Right ventricle myocardium superior (tissue), 1 donor: Measurements from ENCODE around the gene B3GALT4. TPM values are rescaled to one million over a fixed set of nuclear protein-coding genes. Genes with fewer than 3 reads are reported as not detected.
A peak's percentile ranks its signal among the peaks of the same experiment; 100 is the strongest.

Experiments
- ATAC-seq: fragments of 200-7000 bp; cut with Tn5 transposase; one replicate; pipeline ENCODE4 v1.9.1; 2020; ENCODE audit warnings: mild to moderate bottlenecking; ENCODE audit not compliant: poor library complexity
- DNase-seq: peaks from one replicate; pipeline ENCODE4 v3.0.0-alpha.2; 2020
- intact Hi-C: fragments of 100-400 bp; cut with DNase I; formaldehyde crosslinking; loops from one replicate; pipeline ENCODE4 v1.11.2; 2022
- microRNA-seq: library from miRNA; unstranded; fragments of <30 nt; microRNA quantifications from one replicate; pipeline ENCODE4 v1.2.0, GENCODE V29; 2020
- total RNA-seq: library from RNA; stranded (reverse); fragmentation: NEBNext Ultra II Directional; extraction: Animal tissue kit (Norgen Biotek cat#: 25700); gene quantifications from one replicate; pipeline ENCODE4 v1.2.1, GENCODE V29; 2021
- donor health status: DM: no; HTN: yes; CAD: no; lungs with severe emphysema.

The B3GALT4 gene
- total RNA-seq, 1 donor from 2014 or later = 8.3 TPM

- DNase-seq (peak; percentile 79), ATAC-seq (no peak)
- intact Hi-C loops = no loop called here
Measured at GRCh38 chr6:33320315-33321181, 43.6 kb downstream of the B3GALT4 start.

DNA sequence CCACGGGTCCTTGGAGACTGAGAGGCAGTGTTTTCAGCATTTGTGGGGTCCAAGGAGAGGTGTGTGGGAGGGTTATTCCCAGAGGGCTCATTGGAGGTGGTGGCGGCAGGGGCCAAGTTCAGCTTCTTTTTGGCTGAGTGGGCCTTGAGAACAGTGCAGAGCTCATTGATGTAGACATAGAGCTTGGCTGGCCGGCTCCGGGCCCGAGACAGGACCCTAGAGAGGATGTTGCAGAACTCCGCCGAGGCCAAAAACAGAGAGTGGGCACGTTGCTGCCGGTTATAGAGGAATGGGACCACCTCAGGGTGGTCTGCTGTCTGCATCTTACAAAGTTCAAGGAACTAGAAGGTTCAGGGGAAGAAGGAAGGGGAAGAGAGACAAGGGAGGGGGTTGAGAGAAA lies 44.3 kb downstream of the B3GALT4 start:
- ATAC-seq (no peak), DNase-seq (no peak)
- intact Hi-C loops = no loop called here

DNA sequence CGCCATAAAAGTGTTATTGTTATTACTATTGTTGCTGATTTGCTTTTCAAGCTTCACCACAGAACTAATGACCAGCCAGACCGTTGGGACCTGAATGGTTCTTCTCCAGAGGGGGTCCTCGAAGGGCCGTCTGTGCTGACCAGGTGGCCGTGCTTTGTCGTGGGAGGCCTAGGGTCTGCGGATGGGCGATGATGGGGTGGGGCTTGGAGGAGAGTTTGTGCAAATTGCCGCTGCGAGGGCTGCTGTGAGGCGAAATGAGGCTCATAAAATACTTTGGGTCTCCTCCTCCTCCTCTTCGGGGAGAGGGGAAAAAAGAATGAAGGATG lies 46.7 kb downstream of the B3GALT4 start:
- ATAC-seq (no peak), DNase-seq (no peak)
- intact Hi-C loops = no loop called here

GRCh38 chr6:33324125-33324524 lies 47.2 kb downstream of the B3GALT4 start:
- ATAC-seq (no peak), DNase-seq (no peak)
- intact Hi-C loops = no loop called here

Small RNAs within 50 kb of the gene (microRNA-seq; reads per million reads assigned to microRNA genes)
- gene MIR6834 (not detected), gene MIR6873 (not detected)

Other genes starting within 250 kb of the B3GALT4 start
- 34.1 TPM for gene HLA-DPA1, start 203.5 kb upstream of the B3GALT4 start, total RNA-seq
- gene HLA-DPB1, start 201.1 kb upstream of the B3GALT4 start, total RNA-seq = 29.8 TPM
- gene COL11A2, start 84.7 kb upstream of the B3GALT4 start, total RNA-seq = 0.94 TPM
- 37.9 TPM for gene RXRB, start 76.5 kb upstream of the B3GALT4 start, total RNA-seq
- gene SLC39A7, start 76.3 kb upstream of the B3GALT4 start, total RNA-seq = 46.0 TPM
- gene HSD17B8, start 72.5 kb upstream of the B3GALT4 start, total RNA-seq = 25.1 TPM
- 26.4 TPM for gene RING1, start 68.6 kb upstream of the B3GALT4 start, total RNA-seq
- 30.4 TPM for gene VPS52, start 5.2 kb upstream of the B3GALT4 start, total RNA-seq
- 863 TPM for gene RPS18, start 5.0 kb upstream of the B3GALT4 start, total RNA-seq
- 12.8 TPM for gene WDR46, start 12.1 kb downstream of the B3GALT4 start, total RNA-seq
- gene PFDN6, start 12.5 kb downstream of the B3GALT4 start, total RNA-seq = 44.4 TPM
- gene RGL2, start 21.8 kb downstream of the B3GALT4 start, total RNA-seq = 60.5 TPM
- 78.2 TPM for gene TAPBP, start 37.0 kb downstream of the B3GALT4 start, total RNA-seq
- gene ZBTB22, start 40.6 kb downstream of the B3GALT4 start, total RNA-seq = 11.6 TPM
- gene DAXX, start 45.8 kb downstream of the B3GALT4 start, total RNA-seq = 18.2 TPM
- gene KIFC1, start 114.7 kb downstream of the B3GALT4 start, total RNA-seq = 0.97 TPM
- gene PHF1, start 133.9 kb downstream of the B3GALT4 start, total RNA-seq = 50.6 TPM
- gene CUTA, start 141.0 kb downstream of the B3GALT4 start, total RNA-seq = 102 TPM
- 4.8 TPM for gene SYNGAP1, start 142.9 kb downstream of the B3GALT4 start, total RNA-seq
- 4.3 TPM for gene ZBTB9, start 177.5 kb downstream of the B3GALT4 start, total RNA-seq